G401.6 (cell line): ENCODE data around the gene ADGRA1.
"Not testable (repeated sequence)": the region's sequence is repeated elsewhere in the genome, so short reads cannot be mapped to it uniquely, and the experiment has no call there.

Source experiments
- FAIRE-seq: peaks from 2 replicates; lab custom pipeline; 2012; peaks lifted over from hg19 to GRCh38; lab: Jason Lieb, UNC

ADGRA1 gene

GRCh38 chr10:133143546-133143945, 55.8 kb downstream of the ADGRA1 start:
- FAIRE-seq: no peak

DNA sequence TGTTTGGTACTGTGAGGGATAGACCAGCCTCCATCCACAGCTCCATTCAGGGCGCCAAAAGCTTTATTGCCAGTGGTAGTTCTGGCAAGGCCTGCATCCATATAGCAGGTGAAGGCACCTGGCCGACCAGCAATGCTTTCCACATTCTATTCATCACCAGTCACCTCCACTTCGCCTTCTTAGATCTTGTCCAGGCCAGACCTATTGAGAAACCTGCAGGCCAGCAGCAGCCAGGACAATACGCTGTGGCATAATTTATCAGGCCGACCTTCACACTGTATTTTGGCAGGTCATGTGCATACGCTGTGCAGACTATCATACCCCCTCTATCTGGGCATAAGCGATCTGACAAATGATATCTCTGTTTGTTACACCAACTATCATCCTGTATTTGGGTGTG, 57.0 kb downstream of the ADGRA1 start:
- FAIRE-seq: no peak

DNA sequence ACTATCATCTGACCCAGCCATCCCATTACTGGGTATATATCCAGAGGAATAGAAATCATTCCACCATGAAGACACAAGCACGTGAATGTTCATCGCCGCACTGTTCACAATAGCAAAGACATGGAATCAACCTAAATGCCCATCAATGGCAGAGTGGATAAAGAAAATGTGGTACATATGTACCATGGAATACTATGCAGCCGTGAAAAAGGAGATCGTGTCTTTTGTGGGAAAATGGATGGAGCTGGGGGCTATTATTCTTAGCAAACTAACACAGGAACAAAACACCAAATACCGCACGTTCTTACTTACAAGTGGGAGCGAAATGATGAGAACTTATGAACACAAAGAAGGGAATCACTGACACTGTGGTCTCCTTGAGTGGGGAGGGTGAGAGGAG, 62.5 kb downstream of the ADGRA1 start:
- FAIRE-seq: no peak

GRCh38 chr10:133150656-133151055, 62.9 kb downstream of the ADGRA1 start:
- no peak for FAIRE-seq

DNA sequence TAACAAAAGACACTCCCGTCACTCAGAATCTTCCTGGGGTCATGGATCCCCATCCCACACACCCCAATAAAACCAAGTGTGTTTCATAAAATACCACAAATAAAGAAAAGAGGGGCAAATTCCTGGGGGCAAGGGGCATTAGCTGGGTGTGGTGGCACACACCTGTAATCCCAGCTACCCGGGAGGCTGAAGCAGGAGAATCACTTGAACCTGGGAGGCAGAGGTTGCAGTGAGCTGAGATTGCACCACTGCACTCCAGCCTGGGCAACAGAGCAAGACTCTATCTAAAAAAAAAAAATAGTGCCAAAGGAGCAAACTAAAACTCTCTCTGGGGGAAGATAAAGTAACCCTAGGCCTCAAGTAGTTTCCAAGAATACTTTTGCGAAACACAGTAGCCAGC, 63.3 kb downstream of the ADGRA1 start:
- not testable (repeated sequence) for FAIRE-seq

DNA sequence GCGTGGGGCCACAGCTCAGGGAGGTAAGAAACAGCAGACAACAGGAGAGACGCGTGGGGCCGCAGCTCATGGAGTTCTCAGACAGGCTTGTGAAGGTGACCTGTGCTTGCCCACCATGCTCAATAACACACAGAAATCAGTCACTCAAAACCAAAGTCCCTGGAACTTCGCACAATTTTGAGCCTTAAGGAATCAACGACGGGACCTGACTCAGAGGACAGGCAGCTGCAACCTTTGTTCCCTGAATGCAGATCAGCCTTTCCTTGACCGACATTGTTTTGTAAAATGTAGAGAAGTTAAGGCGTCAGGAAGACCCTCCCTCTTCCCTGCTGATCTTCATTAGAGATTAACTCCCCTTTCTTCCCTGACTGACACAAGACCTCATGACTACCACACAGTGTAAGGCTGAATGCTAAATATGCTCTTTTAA, 63.8 kb downstream of the ADGRA1 start:
- FAIRE-seq: no peak

- no peak for FAIRE-seq
Observed at GRCh38 chr10:133154411-133154810, 66.7 kb downstream of the ADGRA1 start.

- FAIRE-seq: no peak
Observed at GRCh38 chr10:133154996-133155778, 67.5 kb downstream of the ADGRA1 start.

DNA sequence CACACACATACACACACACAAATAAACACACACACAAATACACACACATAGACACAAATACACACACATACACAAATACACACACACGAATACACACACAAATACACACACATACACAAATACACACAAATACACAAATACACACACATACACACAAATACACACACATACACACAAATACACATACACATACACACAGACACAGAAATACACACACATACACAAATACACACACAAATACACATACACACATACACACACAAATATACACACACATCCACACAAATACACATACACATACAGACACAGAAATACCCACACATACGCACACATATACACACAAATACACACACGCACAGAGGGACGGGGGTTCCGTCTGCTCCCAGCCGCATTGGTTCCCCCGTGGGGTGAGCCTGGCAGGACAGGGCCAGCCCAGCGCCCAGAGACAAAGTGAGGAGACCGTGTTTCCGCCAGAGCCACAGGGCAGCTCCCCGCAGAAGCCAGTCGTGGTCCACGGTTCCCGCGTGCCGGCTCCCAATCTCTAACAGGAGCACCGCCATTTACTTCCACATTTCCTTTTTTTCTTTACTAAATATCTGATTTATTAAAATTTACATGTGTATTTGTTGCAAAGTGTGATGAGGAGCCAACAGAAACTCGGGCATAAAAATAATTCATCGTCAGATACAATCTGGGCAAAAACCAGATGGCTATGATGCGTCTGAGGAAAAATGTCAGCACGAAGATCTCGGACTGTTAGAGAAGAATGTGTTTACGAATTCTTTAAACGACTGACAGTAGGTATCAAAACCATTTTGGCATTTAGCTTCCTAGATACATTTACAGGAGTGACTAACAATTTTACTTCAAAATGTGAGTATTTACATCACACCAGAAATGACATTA, 69.2 kb downstream of the ADGRA1 start:
- no peak for FAIRE-seq

DNA sequence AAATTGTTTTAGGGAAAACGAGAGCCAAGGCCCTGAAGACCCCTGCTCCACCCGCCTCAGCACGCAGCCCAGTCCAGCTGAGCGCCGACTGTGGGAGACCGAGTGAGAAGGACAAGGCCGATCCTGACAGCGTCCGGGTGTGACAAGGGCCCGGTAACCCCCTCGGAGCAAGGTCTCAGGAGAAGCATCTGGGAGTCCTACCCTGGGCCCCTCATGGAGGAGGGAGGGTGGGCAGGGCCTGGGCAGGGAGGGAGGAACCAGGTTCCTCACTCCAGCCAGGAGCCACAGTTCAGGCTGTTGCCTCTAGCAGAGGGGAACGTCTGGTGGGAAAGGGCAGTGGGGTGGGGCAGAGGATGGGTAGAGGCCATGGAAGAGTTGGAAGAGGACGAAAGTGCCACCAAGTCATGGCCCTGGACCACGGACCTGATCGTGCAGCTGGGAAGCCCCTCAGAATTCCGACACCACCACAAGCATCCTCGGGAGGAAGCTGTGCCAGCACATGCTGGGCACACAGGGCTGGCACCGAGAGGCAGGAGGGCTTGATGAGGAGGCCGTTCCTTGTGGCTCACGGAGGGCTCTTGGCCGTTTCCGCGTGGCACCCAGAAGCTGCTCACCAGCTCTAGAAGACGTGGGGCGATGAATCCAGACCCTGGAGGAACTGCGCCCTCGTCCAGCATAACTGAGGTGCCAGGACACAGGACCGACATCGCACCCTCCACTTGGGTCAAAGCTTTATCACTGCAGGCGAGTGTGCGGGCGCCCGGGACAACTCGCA, 70.1 kb downstream of the ADGRA1 start:
- FAIRE-seq: no peak

DNA sequence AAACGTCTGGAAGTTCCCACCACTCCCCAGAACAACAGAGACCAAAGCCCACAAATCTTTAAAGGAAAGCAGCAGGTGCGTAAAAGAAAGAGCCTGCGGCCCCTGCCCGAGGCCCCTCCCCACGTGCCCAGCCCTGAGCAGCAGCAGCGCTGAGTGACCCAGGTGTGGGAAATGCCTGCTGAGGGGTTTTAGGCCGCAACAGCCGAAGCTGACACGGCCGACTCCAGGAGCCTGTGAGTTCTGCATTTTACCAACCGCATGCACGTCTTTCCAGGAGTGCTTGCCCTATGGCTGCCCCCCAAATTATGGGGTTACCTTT, 70.7 kb downstream of the ADGRA1 start:
- no peak for FAIRE-seq

GRCh38 chr10:133158756-133159610, 71.3 kb downstream of the ADGRA1 start:
- no peak for FAIRE-seq

- no peak for FAIRE-seq
Observed at GRCh38 chr10:133159611-133159949, 71.9 kb downstream of the ADGRA1 start.

- no peak for FAIRE-seq
Observed at GRCh38 chr10:133159950-133160825, 72.5 kb downstream of the ADGRA1 start, which contains the start of gene KNDC1. TSS of gene KNDC1 (plus strand) at chr10:133160219. CDS start at chr10:133160468, 249 bp downstream.

DNA sequence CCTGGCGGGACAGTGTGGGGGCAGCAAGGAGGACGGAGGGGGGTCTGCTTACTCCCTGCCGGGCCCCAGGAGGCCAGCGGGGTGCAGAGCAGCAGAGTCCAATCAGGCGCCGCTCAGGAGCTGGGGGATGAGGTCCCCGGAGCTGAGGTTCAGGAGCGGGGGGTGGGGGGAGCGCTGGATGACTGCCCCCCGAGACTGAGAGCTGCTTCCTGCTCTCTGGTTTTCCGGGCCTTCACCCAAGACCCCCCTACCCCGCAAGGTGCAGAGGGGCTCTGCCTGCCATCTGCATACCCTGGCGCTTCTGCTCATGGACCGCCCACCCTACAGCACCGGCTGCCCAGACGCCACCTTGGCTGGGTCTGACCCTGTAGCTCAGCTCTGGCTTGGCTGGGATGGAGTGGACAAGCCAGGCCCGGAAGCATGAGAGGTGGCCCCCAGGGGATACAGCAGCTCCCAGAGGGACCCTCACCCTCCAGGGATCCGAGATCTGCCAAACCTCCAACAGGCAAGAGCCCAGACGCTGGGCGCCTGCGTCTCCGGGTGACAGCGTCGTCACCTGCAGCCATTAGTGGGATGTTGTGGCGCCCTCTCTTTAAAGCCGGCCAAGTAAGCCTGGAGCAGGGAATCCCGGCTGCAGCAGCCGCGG, 73.2 kb downstream of the ADGRA1 start:
- no peak for FAIRE-seq

- FAIRE-seq: no peak
Observed at GRCh38 chr10:133161486-133162109, 73.9 kb downstream of the ADGRA1 start.

DNA sequence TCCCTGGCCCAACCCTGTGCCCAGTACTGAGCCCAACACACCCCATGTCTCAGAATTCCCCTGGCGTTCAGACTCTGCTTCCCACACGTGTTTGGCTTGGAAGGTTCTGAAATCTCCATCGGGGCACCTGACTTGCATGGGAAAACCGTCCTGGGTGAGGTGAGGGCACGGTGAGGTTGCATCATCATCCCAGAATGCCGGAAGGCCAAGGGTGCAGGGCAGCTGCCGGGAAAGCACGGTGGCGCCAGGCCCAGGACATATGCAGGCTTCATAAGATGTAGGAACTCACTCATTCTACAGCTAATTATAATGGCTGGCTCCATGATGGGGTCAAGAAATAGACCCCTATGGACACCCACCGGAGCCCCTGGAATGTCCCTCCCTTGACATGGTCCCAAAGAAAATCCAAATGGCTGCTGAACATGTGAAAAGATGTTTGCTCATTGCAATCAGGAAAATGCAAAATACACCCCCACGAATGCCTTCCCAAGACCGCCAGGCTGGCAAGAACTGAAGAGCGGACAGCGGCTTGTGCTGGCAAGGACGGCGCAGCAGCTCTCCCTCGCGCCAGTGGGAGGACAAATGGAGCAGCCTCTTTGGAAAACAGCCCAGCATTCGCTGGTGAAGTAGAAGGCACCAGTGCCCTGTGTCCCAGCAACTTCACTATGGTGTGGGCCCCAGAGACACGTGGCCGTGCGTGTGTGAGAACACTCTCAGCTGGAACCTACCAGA, 74.6 kb downstream of the ADGRA1 start:
- no peak for FAIRE-seq

GRCh38 chr10:133162910-133163856, 75.5 kb downstream of the ADGRA1 start:
- FAIRE-seq: no peak
